Transverse colon (tissue), 4 donors: ENCODE results near the gene LRRC8C.

Source experiments
- CTCF ChIP-seq, 5 experiments: fragments of 200-600 bp in 3 of 5; fragments of 450-650 bp in 2 of 5; sonication (generic) in 3 of 5; IDR thresholded peaks; 1 replicate in 2 of 5; 2 replicates in 3 of 5; pipeline ENCODE4 v1.5.1; 2016 to 2017; ENCODE audit warnings: antibody characterized with exemption in 5 of 5, inconsistent platforms in 3 of 5, mild to moderate bottlenecking in 2 of 5, moderate library complexity in 1 of 5
- EP300 ChIP-seq: sonication (generic); formaldehyde crosslinking; IDR thresholded peaks from one replicate; pipeline ENCODE4 v1.6.1; 2017; ENCODE audit warnings: antibody characterized with exemption, low read depth
- POLR2A ChIP-seq: fragments of 450-650 bp; IDR thresholded peaks from one replicate; pipeline ENCODE4 v1.6.1; 2016; ENCODE audit warnings: antibody characterized with exemption, mild to moderate bottlenecking, moderate library complexity
- POLR2AphosphoS5 ChIP-seq, 3 donors: sonication (generic); formaldehyde crosslinking; IDR thresholded peaks; one replicate each; pipeline ENCODE4 v1.6.1; 2016; ENCODE audit warnings: antibody characterized with exemption in 3 of 3

GRCh38 chr1:89699451-89699986 is 66.6 kb downstream of the LRRC8C start:
- TF ChIP-seq CTCF (IDR thresholded peaks at IDR 0.05), result no peak
- no peak for TF ChIP-seq POLR2A
- TF ChIP-seq EP300, result no peak
- TF ChIP-seq POLR2AphosphoS5 (IDR thresholded peaks at IDR 0.05), result no peak
